Uterus (tissue), 2 donors: ENCODE measurements around the gene NUBPL.

Experiments
- CTCF ChIP-seq, 4 experiments: fragments of 200-600 bp in 2 of 4; fragments of 450-650 bp in 2 of 4; sonication (generic) in 2 of 4; IDR thresholded peaks; one replicate each; pipeline ENCODE4 v1.5.1; 2016 to 2019; ENCODE audit warnings: antibody characterized with exemption in 4 of 4, mild to moderate bottlenecking in 2 of 4, moderate library complexity in 1 of 4
- POLR2A ChIP-seq, 2 donors: fragments of 450-650 bp; IDR thresholded peaks; one replicate each; pipeline ENCODE4 v1.6.1; 2016; ENCODE audit warnings: antibody characterized with exemption in 2 of 2, mild to moderate bottlenecking in 1 of 2, moderate library complexity in 1 of 2

DNA sequence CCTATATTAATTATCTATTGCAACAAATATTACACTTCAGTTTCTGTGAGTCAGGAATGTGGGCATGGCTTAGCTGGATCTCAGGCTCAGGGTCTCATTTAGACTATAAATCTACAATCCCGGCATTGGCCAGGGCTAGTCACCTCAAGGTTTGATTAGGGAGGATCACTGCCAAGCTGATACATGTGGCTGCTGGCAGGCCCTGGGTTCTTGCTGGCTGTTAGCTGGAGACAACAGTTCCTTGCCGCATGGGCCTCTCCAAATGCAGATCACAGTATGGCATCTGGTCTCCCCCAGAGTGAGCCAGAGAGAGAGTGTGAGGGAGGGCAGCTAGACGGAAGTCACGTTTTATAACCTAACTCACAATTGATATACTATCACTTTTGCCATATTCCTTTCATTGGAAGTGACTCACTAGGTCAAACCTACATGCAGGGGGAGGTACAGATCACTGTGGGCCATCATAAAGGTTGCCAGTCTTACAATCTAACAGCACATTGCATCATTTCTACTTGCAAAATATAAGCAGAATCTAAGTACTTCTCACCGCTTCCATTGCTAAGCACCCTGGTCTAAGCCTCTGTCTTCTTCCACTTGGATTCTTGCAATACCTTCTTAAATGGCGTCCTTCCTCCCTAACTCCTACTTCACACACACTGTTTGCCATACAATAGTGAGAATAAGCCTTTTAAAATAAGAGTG lies 341.9 kb downstream of the NUBPL start:
- TF ChIP-seq CTCF (IDR thresholded peaks at IDR 0.05), result no peak
- no peak for TF ChIP-seq POLR2A (IDR thresholded peaks at IDR 0.05)
